HEK293T (cell line): Measurements from ENCODE around the gene HLF.

Source experiments
- CTCF ChIA-PET: fragments of 350-600 bp; formaldehyde crosslinking; extraction: SDS; loops from one replicate; lab custom pipeline; 2021; ENCODE audit warnings: antibody characterized with exemption, inconsistent platforms; lab: Yijun Ruan, JAX
- POLR2A ChIA-PET: fragments of 350-600 bp; formaldehyde crosslinking; extraction: SDS; loops from one replicate; lab custom pipeline; 2020; ENCODE audit warnings: antibody characterized with exemption, inconsistent platforms; lab: Yijun Ruan, JAX
- DNase-seq: peaks from one replicate; pipeline ENCODE4 v3.0.0; 2012; ENCODE audit warnings: mixed read lengths; ENCODE audit errors: extremely low spot score
- ARNT ChIP-seq: fragments of 450-650 bp; IDR thresholded peaks from 2 replicates; pipeline ENCODE4 v1.6.1; 2017; ENCODE audit warnings: mild to moderate bottlenecking
- BHLHE40 ChIP-seq: fragments of 450-650 bp; IDR thresholded peaks from 2 replicates; pipeline ENCODE4 v1.6.1; 2016; ENCODE audit warnings: mild to moderate bottlenecking, moderate library complexity, borderline replicate concordance
- CTBP1 ChIP-seq: fragments of 450-650 bp; IDR thresholded peaks from 2 replicates; pipeline ENCODE4 v1.6.1; 2016; ENCODE audit warnings: borderline replicate concordance
- ELF4 ChIP-seq: fragments of 450-650 bp; IDR thresholded peaks from 2 replicates; pipeline ENCODE4 v1.6.1; 2017; ENCODE audit warnings: antibody characterized with exemption
- FOXA1 ChIP-seq: fragments of 450-650 bp; IDR thresholded peaks from 2 replicates; pipeline ENCODE4 v1.6.1; 2016; ENCODE audit warnings: mild to moderate bottlenecking
- FOXK2 ChIP-seq: fragments of 450-650 bp; IDR thresholded peaks from 2 replicates; pipeline ENCODE4 v1.6.1; 2016; ENCODE audit warnings: mild to moderate bottlenecking
- FOXM1 ChIP-seq: fragments of 450-650 bp; IDR thresholded peaks from 2 replicates; pipeline ENCODE4 v1.6.1; 2017; ENCODE audit warnings: mild to moderate bottlenecking, borderline replicate concordance
- HDGF ChIP-seq: fragments of 450-650 bp; IDR thresholded peaks from 2 replicates; pipeline ENCODE4 v1.6.1; 2017; ENCODE audit warnings: antibody characterized with exemption, borderline replicate concordance
- L3MBTL2 ChIP-seq: fragments of 450-650 bp; conservative IDR thresholded peaks from 2 replicates; pipeline ENCODE4 v1.6.1; 2016; ENCODE audit warnings: mild to moderate bottlenecking
- LEF1 ChIP-seq: fragments of 450-650 bp; IDR thresholded peaks from 2 replicates; pipeline ENCODE4 v1.6.1; 2017; ENCODE audit warnings: mild to moderate bottlenecking, borderline replicate concordance
- NFRKB ChIP-seq: fragments of 450-650 bp; IDR thresholded peaks from 2 replicates; pipeline ENCODE4 v1.6.1; 2016; ENCODE audit warnings: mild to moderate bottlenecking, moderate library complexity
- PKNOX1 ChIP-seq: fragments of 450-650 bp; IDR thresholded peaks from 2 replicates; pipeline ENCODE4 v1.6.1; 2016
- SP1 ChIP-seq: fragments of 450-650 bp; IDR thresholded peaks from 2 replicates; pipeline ENCODE4 v1.6.1; 2017
- SUZ12 ChIP-seq: fragments of 450-650 bp; IDR thresholded peaks from 2 replicates; pipeline ENCODE4 v1.6.1; 2016; ENCODE audit warnings: mild to moderate bottlenecking
- TARDBP ChIP-seq: fragments of 450-650 bp; IDR thresholded peaks from 2 replicates; pipeline ENCODE4 v1.6.1; 2016
- ZNF384 ChIP-seq: fragments of 450-650 bp; IDR thresholded peaks from 2 replicates; pipeline ENCODE4 v1.6.1; 2016

The HLF gene

GRCh38 chr17:55318081-55318480, 53.3 kb downstream of the HLF start:
- TF ChIP-seq CTBP1 (no peak), SP1 (no peak), L3MBTL2 (no peak), ARNT (no peak), FOXK2 (no peak), HDGF (no peak), ELF4 (no peak), NFRKB (no peak), PKNOX1 (no peak), SUZ12 (no peak), FOXA1 (no peak), ZNF384 (no peak), TARDBP (no peak), BHLHE40 (no peak)
- ChIA-PET POLR2A (no interaction called here), CTCF (no interaction called here)
- no peak for DNase-seq

- CTCF ChIA-PET: no interaction called here
Observed at GRCh38 chr17:55318715-55319487, 54.1 kb downstream of the HLF start.

GRCh38 chr17:55319933-55320593, 55.3 kb downstream of the HLF start:
- CTCF ChIA-PET: no interaction called here
- DNase-seq: no peak
- POLR2A ChIA-PET: no interaction called here
- TF ChIP-seq HDGF: no peak
- no peak for TF ChIP-seq ZNF384
- no peak for TF ChIP-seq SP1

More at GRCh38 chr17:55318715-55319487, 54.1 kb downstream of the HLF start:
- no peak for DNase-seq
- POLR2A ChIA-PET: no interaction called here
- TF ChIP-seq TARDBP (no peak), BHLHE40 (no peak), NFRKB (no peak), SP1 (no peak), ARNT (no peak), CTBP1 (no peak), FOXM1 (no peak), L3MBTL2 (no peak), ZNF384 (no peak), LEF1 (no peak), FOXK2 (no peak), PKNOX1 (no peak), SUZ12 (no peak), ELF4 (no peak), FOXA1 (no peak), HDGF (no peak)

GRCh38 chr17:55320594-55321426, 56.0 kb downstream of the HLF start:
- POLR2A ChIA-PET: no interaction called here
- CTCF ChIA-PET: no interaction called here
- DNase-seq: no peak
- TF ChIP-seq LEF1 (no peak), FOXA1 (no peak), ZNF384 (no peak), PKNOX1 (no peak), BHLHE40 (no peak), SUZ12 (no peak), NFRKB (no peak), SP1 (no peak), FOXM1 (no peak), HDGF (no peak), FOXK2 (no peak), ARNT (no peak), CTBP1 (no peak), L3MBTL2 (no peak), TARDBP (no peak), ELF4 (no peak)

- CTCF ChIA-PET: no interaction called here
- TF ChIP-seq NFRKB (no peak), ELF4 (no peak), FOXA1 (no peak), FOXK2 (no peak)
- POLR2A ChIA-PET: no interaction called here
- no peak for DNase-seq
Observed at GRCh38 chr17:55321427-55322060, 56.8 kb downstream of the HLF start.
